ENCODE measurements around the gene RAMP3. TPM values are rescaled to one million over a fixed set of nuclear protein-coding genes. Genes with fewer than 3 reads are reported as not detected.
A peak's percentile ranks its signal among the peaks of the same experiment; 100 is the strongest.

RAMP3 gene
- total and polyA plus RNA-seq, 9 of the 15 experiments (the other 6 are each of a cell fraction or from before 2014, with no cell fraction given), result not detected

- TF ChIP-seq, protein P1, sequence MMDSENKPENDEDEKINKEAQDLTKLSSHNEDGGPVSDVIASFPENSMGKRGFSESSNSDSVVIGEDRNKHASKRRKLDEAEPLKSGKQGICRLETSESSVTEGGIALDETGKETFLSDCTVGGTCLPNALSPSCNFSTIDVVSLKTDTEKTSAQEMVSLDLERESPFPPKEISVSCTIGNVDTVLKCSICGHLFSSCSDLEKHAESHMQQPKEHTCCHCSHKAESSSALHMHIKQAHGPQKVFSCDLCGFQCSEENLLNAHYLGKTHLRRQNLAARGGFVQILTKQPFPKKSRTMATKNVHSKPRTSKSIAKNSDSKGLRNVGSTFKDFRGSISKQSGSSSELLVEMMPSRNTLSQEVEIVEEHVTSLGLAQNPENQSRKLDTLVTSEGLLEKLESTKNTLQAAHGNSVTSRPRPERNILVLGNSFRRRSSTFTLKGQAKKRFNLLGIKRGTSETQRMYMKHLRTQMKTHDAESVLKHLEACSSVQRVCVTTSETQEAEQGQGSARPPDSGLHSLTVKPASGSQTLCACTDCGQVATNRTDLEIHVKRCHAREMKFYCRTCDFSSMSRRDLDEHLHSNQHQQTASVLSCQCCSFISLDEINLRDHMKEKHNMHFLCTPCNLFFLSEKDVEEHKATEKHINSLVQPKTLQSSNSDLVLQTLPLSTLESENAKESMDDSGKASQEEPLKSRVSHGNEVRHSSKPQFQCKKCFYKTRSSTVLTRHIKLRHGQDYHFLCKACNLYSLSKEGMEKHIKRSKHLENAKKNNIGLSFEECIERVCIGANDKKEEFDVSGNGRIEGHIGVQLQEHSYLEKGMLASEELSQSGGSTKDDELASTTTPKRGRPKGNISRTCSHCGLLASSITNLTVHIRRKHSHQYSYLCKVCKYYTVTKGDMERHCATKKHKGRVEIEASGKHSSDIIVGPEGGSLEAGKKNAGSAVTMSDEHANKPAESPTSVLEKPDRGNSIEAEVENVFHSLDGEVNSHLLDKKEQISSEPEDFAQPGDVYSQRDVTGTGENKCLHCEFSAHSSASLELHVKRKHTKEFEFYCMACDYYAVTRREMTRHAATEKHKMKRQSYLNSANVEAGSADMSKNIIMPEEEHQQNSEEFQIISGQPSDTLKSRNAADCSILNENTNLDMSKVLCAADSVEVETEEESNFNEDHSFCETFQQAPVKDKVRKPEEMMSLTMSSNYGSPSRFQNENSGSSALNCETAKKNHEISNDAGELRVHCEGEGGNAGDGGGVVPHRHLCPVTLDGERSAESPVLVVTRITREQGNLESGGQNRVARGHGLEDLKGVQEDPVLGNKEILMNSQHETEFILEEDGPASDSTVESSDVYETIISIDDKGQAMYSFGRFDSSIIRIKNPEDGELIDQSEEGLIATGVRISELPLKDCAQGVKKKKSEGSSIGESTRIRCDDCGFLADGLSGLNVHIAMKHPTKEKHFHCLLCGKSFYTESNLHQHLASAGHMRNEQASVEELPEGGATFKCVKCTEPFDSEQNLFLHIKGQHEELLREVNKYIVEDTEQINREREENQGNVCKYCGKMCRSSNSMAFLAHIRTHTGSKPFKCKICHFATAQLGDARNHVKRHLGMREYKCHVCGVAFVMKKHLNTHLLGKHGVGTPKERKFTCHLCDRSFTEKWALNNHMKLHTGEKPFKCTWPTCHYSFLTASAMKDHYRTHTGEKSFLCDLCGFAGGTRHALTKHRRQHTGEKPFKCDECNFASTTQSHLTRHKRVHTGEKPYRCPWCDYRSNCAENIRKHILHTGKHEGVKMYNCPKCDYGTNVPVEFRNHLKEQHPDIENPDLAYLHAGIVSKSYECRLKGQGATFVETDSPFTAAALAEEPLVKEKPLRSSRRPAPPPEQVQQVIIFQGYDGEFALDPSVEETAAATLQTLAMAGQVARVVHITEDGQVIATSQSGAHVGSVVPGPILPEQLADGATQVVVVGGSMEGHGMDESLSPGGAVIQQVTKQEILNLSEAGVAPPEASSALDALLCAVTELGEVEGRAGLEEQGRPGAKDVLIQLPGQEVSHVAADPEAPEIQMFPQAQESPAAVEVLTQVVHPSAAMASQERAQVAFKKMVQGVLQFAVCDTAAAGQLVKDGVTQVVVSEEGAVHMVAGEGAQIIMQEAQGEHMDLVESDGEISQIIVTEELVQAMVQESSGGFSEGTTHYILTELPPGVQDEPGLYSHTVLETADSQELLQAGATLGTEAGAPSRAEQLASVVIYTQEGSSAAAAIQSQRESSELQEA (IDR thresholded peaks at IDR 0.05; ENCODE audit: low read depth), result no peak
- TF ChIP-seq CEBPG (CRISPR knock-in tag; IDR thresholded peaks at IDR 0.05) (no peak), CEBPG (tag; conservative IDR thresholded peaks at IDR 0.05 in 1 of 2, IDR thresholded peaks at IDR 0.05 in 1 of 2) (peak; percentile 35 to 73; a peak in 3 of 4 replicates), KLF6 (CRISPR knock-in tag; IDR thresholded peaks at IDR 0.05; ENCODE audit: borderline replicate concordance) (no peak), CEBPB (tag; IDR thresholded peaks at IDR 0.05) (peak; percentile 68)
- TF ChIP-seq, protein P2, sequence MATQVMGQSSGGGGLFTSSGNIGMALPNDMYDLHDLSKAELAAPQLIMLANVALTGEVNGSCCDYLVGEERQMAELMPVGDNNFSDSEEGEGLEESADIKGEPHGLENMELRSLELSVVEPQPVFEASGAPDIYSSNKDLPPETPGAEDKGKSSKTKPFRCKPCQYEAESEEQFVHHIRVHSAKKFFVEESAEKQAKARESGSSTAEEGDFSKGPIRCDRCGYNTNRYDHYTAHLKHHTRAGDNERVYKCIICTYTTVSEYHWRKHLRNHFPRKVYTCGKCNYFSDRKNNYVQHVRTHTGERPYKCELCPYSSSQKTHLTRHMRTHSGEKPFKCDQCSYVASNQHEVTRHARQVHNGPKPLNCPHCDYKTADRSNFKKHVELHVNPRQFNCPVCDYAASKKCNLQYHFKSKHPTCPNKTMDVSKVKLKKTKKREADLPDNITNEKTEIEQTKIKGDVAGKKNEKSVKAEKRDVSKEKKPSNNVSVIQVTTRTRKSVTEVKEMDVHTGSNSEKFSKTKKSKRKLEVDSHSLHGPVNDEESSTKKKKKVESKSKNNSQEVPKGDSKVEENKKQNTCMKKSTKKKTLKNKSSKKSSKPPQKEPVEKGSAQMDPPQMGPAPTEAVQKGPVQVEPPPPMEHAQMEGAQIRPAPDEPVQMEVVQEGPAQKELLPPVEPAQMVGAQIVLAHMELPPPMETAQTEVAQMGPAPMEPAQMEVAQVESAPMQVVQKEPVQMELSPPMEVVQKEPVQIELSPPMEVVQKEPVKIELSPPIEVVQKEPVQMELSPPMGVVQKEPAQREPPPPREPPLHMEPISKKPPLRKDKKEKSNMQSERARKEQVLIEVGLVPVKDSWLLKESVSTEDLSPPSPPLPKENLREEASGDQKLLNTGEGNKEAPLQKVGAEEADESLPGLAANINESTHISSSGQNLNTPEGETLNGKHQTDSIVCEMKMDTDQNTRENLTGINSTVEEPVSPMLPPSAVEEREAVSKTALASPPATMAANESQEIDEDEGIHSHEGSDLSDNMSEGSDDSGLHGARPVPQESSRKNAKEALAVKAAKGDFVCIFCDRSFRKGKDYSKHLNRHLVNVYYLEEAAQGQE (IDR thresholded peaks at IDR 0.05; ENCODE audit: borderline replicate concordance), result peak; percentile 88
- TF ChIP-seq, protein P2 (CRISPR knock-in tag; IDR thresholded peaks at IDR 0.05; ENCODE audit: low read depth), result no peak
Observed at GRCh38 chr7:45136106-45137060, 21.2 kb upstream of the RAMP3 start (continued).
